ENCODE measurements around the gene PREPL.

DNA sequence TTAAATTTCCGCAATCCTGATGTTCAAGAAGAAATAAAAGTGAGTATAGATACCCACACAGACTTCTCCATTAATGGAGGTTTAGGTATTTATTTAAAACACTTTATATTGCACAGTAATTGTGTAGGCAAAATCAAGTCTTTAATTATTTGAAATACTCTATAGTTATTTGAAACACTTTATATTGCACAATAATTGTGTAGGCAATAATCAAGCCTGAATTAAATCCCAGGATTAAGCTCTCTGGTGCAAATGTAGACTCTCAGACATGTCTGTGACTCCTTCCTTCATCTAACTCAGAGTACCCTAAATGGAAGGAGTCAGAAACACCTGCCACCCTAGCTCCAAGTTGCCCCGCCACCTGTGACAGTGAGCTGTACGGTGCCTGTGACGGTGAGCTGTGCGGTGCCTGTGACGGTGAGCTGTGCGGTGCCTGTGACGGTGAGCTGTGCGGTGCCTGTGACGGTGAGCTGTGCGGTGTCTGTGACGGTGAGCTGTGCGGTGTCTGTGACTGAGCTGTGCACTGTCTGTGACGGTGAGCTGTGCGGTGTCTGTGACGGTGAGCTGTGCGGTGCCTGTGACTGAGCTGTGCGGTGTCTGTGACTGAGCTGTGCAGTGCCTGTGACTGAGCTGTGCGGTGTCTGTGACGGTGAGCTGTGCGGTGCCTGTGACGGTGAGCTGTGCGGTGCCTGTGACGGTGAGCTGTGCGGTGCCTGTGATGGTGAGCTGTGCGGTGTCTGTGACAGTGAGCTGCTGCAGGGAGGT is 75.0 kb downstream of the PREPL start:
- TF ChIP-seq ZNF530 (CRISPR knock-in tag; IDR thresholded peaks at IDR 0.05; ENCODE audit: low read depth) = no peak
- no peak for TF ChIP-seq SUZ12 (IDR thresholded peaks at IDR 0.05; ENCODE audit: low read depth, low read length)
- TF ChIP-seq MAFG (CRISPR knock-in tag; IDR thresholded peaks at IDR 0.05) = no peak
- no peak for TF ChIP-seq CTCF (CRISPR knock-in tag; IDR thresholded peaks at IDR 0.05)
- TF ChIP-seq, protein P1, sequence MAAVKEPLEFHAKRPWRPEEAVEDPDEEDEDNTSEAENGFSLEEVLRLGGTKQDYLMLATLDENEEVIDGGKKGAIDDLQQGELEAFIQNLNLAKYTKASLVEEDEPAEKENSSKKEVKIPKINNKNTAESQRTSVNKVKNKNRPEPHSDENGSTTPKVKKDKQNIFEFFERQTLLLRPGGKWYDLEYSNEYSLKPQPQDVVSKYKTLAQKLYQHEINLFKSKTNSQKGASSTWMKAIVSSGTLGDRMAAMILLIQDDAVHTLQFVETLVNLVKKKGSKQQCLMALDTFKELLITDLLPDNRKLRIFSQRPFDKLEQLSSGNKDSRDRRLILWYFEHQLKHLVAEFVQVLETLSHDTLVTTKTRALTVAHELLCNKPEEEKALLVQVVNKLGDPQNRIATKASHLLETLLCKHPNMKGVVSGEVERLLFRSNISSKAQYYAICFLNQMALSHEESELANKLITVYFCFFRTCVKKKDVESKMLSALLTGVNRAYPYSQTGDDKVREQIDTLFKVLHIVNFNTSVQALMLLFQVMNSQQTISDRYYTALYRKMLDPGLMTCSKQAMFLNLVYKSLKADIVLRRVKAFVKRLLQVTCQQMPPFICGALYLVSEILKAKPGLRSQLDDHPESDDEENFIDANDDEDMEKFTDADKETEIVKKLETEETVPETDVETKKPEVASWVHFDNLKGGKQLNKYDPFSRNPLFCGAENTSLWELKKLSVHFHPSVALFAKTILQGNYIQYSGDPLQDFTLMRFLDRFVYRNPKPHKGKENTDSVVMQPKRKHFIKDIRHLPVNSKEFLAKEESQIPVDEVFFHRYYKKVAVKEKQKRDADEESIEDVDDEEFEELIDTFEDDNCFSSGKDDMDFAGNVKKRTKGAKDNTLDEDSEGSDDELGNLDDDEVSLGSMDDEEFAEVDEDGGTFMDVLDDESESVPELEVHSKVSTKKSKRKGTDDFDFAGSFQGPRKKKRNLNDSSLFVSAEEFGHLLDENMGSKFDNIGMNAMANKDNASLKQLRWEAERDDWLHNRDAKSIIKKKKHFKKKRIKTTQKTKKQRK (IDR thresholded peaks at IDR 0.05; ENCODE audit: low read length) = no peak
- no peak for TF ChIP-seq TAF15 (IDR thresholded peaks at IDR 0.05; ENCODE audit: low read depth, low read length, poor library complexity, severe bottlenecking)
- no peak for TF ChIP-seq BRD4 (CRISPR knock-in tag; IDR thresholded peaks at IDR 0.05)
- no peak for TF ChIP-seq ZNF138 (CRISPR knock-in tag; IDR thresholded peaks at IDR 0.05; ENCODE audit: low read depth)
- TF ChIP-seq SRF (IDR thresholded peaks at IDR 0.05; ENCODE audit: low read depth, low read length) = no peak
- no peak for TF ChIP-seq ZC3H4 (CRISPR knock-in tag; IDR thresholded peaks at IDR 0.05; ENCODE audit: borderline replicate concordance)
- no peak for TF ChIP-seq POLR2A (IDR thresholded peaks at IDR 0.05; ENCODE audit: insufficient read depth in 1 of 2, low read depth in 2 of 2, low read length in 2 of 2)
- TF ChIP-seq ZNF124 (CRISPR knock-in tag; IDR thresholded peaks at IDR 0.05) = no peak
- no peak for TF ChIP-seq CHD2 (IDR thresholded peaks at IDR 0.05; ENCODE audit: low read depth, low read length)
- no peak for TF ChIP-seq MLX (CRISPR knock-in tag; IDR thresholded peaks at IDR 0.05)
